B cell (primary cell): Measurements from ENCODE around the gene UCHL1. TPM values are rescaled to one million over a fixed set of nuclear protein-coding genes. Genes with fewer than 3 reads are reported as not detected.

Source experiments
- ATAC-seq: fragments of 200-7000 bp; cut with Tn5 transposase; one replicate; pipeline ENCODE4 v1.10.0; 2021; ENCODE audit warnings: low read depth, mild to moderate bottlenecking, moderate number of reproducible peaks, moderate library complexity
- CTCF ChIA-PET: fragments of 350-600 bp; sonication (Branson Sonifier 250); formaldehyde crosslinking; loops from one replicate; lab custom pipeline; 2021; ENCODE audit warnings: antibody characterized with exemption, inconsistent platforms; lab: Charles Lee
- POLR2A ChIA-PET: fragments of 350-600 bp; sonication (Branson Sonifier 250); formaldehyde crosslinking; loops from one replicate; lab custom pipeline; 2021; ENCODE audit warnings: antibody characterized with exemption; lab: Charles Lee
- DNase-seq: peaks from one replicate; pipeline ENCODE4 v3.0.0; 2013
- H2AFZ ChIP-seq: 2 replicates; pipeline ENCODE4 v1.6.1; 2012; ENCODE audit warnings: mild to moderate bottlenecking, low read depth, low read length; ENCODE audit not compliant: insufficient read depth, poor library complexity, severe bottlenecking
- H3K27ac ChIP-seq, 2 donors: 1 replicate in 1 of 2; 2 replicates in 1 of 2; pipeline ENCODE4 v1.5.1; 2012 to 2013; ENCODE audit warnings: low read length in 2 of 2, mild to moderate bottlenecking in 2 of 2, moderate library complexity in 1 of 2
- H3K27me3 ChIP-seq, 4 experiments: fragments of 200-600 bp in 1 of 4; sonication (generic) in 1 of 4; replicated peaks in 1 of 4; 1 replicate in 2 of 4; 2 replicates in 2 of 4; pipeline versions ENCODE4 v1.6.1 to v1.7.0; 2013 to 2016; ENCODE audit warnings: low read length in 3 of 4, mild to moderate bottlenecking in 2 of 4, mixed read lengths in 1 of 4, moderate library complexity in 1 of 4; ENCODE audit not compliant: insufficient read depth in 4 of 4, control insufficient read depth in 3 of 4; ENCODE audit errors: control extremely low read depth in 1 of 4
- H3K36me3 ChIP-seq, 2 experiments: replicated peaks in 1 of 2; 1 replicate in 1 of 2; 2 replicates in 1 of 2; pipeline versions ENCODE4 v1.6.1 to v1.7.1; 2013; ENCODE audit warnings: low read length in 1 of 2; ENCODE audit not compliant: insufficient read depth in 2 of 2, control insufficient read depth in 1 of 2; ENCODE audit errors: control extremely low read depth in 1 of 2, extremely low read depth in 1 of 2
- H3K4me1 ChIP-seq, 2 donors: fragments of 200-600 bp in 1 of 2; sonication (generic) in 1 of 2; 1 replicate in 1 of 2; 2 replicates in 1 of 2; pipeline versions ENCODE4 v1.5.1 to v1.6.1; 2013 to 2017; ENCODE audit warnings: low read length in 2 of 2; ENCODE audit not compliant: control insufficient read depth in 2 of 2, insufficient read depth in 2 of 2
- H3K4me2 ChIP-seq: replicated peaks from 2 replicates; pipeline ENCODE3; 2012; ENCODE audit warnings: mild to moderate bottlenecking, low read depth, low read length; ENCODE audit not compliant: poor library complexity, severe bottlenecking
- H3K4me3 ChIP-seq, 5 experiments: fragments of 200-600 bp in 1 of 5; sonication (generic) in 1 of 5; 1 replicate in 3 of 5; 2 replicates in 2 of 5; pipeline versions ENCODE4 v1.5.1 to v1.7.0; 2011 to 2016; ENCODE audit warnings: low read length in 4 of 5, mild to moderate bottlenecking in 4 of 5, low read depth in 2 of 5, control low read depth in 1 of 5, moderate library complexity in 1 of 5; ENCODE audit not compliant: insufficient read depth in 1 of 5; ENCODE audit errors: control extremely low read depth in 1 of 5, extremely low read depth in 1 of 5
- H3K79me2 ChIP-seq: fragments of 200-600 bp; sonication (generic); one replicate; pipeline ENCODE4 v1.6.0; 2016; ENCODE audit warnings: low read length; ENCODE audit not compliant: control insufficient read depth, insufficient read depth
- H3K9ac ChIP-seq: fragments of 200-600 bp; sonication (generic); 2 replicates; pipeline ENCODE4 v1.6.1; 2017; ENCODE audit warnings: mild to moderate bottlenecking, low read length, moderate library complexity
- H3K9me3 ChIP-seq, 3 donors: one replicate each; pipeline versions ENCODE4 v1.6.1 to v1.7.1; 2013; ENCODE audit warnings: low read length in 2 of 3; ENCODE audit not compliant: control insufficient read depth in 2 of 3, insufficient read depth in 1 of 3; ENCODE audit errors: control extremely low read depth in 1 of 3
- H4K20me1 ChIP-seq: 2 replicates; pipeline ENCODE4 v1.6.0; 2012; ENCODE audit warnings: mild to moderate bottlenecking, low read length; ENCODE audit not compliant: insufficient read depth, control insufficient read depth, poor library complexity, severe bottlenecking
- H3K27ac Mint-ChIP-seq: one replicate; pipeline ENCODE4 v1.8.0; 2021; ENCODE audit warnings: mixed read lengths
- H3K27me3 Mint-ChIP-seq: one replicate; pipeline ENCODE4 v1.8.0; 2021; ENCODE audit warnings: mixed read lengths
- H3K4me1 Mint-ChIP-seq: one replicate; pipeline ENCODE4 v1.8.0; 2021; ENCODE audit warnings: mixed read lengths
- H3K4me3 Mint-ChIP-seq: one replicate; pipeline ENCODE4 v1.8.0; 2021; ENCODE audit warnings: mixed read lengths
- H3K9me3 Mint-ChIP-seq: one replicate; pipeline ENCODE4 v1.8.0; 2022; ENCODE audit warnings: mixed read lengths; ENCODE audit not compliant: insufficient read depth
- CTCF ChIP-seq: fragments of 200-600 bp; IDR thresholded peaks from one replicate; pipeline ENCODE4 v1.8.0; 2022; ENCODE audit warnings: antibody characterized with exemption, mild to moderate bottlenecking
- EZH2 ChIP-seq: IDR thresholded peaks from 2 replicates; pipeline ENCODE4 v1.6.1; 2012; ENCODE audit warnings: borderline replicate concordance, low read depth, mild to moderate bottlenecking, moderate library complexity, low read length; ENCODE audit not compliant: insufficient read depth, poor library complexity, severe bottlenecking
- WGBS: methylation state at CpG from one replicate; pipeline ENCODE4 v1.1.5; 2013; ENCODE audit warnings: missing lambda C conversion rate; ENCODE audit not compliant: insufficient coverage; 5-methylcytosine and 5-hydroxymethylcytosine counted together
- intact Hi-C: fragments of 100-400 bp; cut with micrococcal nuclease; formaldehyde crosslinking; loops from one replicate; pipeline ENCODE4 v1.10.0; 2022
- polyA plus RNA-seq: library from polyadenylated mRNA; depleted of rRNA; stranded (reverse); fragments of >200 nt; gene quantifications from 2 replicates; pipeline ENCODE4 v1.2.3, GENCODE V29; 2012
- total RNA-seq, 2 donors: library from RNA; stranded (reverse); fragments of 120-200 nt in 1 of 2; gene quantifications; 1 replicate in 1 of 2; 2 replicates in 1 of 2; pipeline versions ENCODE4 v1.2.3 to v1.2.4, GENCODE V29; 2013 to 2022

UCHL1 gene
- total and polyA plus RNA-seq, 2 donors (not counting 1 experiment from before 2014, with no cell fraction given): 0.47 to 0.84 TPM

- no peaks in the 10 kb centered on the region for H3K4me1 ChIP-seq
- no peaks in the 10 kb centered on the region for H3K36me3 ChIP-seq
- H3K27ac ChIP-seq: no peak overlapping the region
- CTCF ChIA-PET: no interaction called here
- no peaks in the 10 kb centered on the region for H3K9me3 ChIP-seq
- no peak overlapping the region for H3K4me3 ChIP-seq
- DNase-seq (no peak), ATAC-seq (no peak)
- Mint-ChIP-seq H3K27me3 (peaks cover 16% of the 10 kb centered on the region), H3K9me3 (no peaks in the 10 kb centered on the region), H3K4me3 (no peak overlapping the region), H3K4me1 (no peaks in the 10 kb centered on the region), H3K27ac (no peak overlapping the region)
- no peaks in the 10 kb centered on the region for H4K20me1 ChIP-seq
- TF ChIP-seq EZH2 (no peak), CTCF (no peak)
- intact Hi-C loops: no loop called here
- POLR2A ChIA-PET: no interaction called here
- 67% methylated on average over 1 of the region's 3 CpGs for WGBS
- H3K9ac ChIP-seq: no peak overlapping the region
- H3K4me2 ChIP-seq: no peak overlapping the region
- H2AFZ ChIP-seq: no peak overlapping the region
- H3K27me3 ChIP-seq: no peaks in the 10 kb centered on the region
- no peaks in the 10 kb centered on the region for H3K79me2 ChIP-seq
Measured at GRCh38 chr4:41303372-41304118, 46.8 kb downstream of the UCHL1 start.

- intact Hi-C loops: no loop called here
- peaks cover 16% of the 10 kb centered on the region for H3K27me3 Mint-ChIP-seq
- no peak for TF ChIP-seq CTCF
- no peak for TF ChIP-seq EZH2
- ChIA-PET CTCF (interaction anchor here (1.6 kb wide), 1 partner anchor 358 kb away, joined by 4 read pairs; no protein-coding TSS in a partner anchor), POLR2A (no interaction called here)
- H3K9ac ChIP-seq: no peak overlapping the region
- no peak overlapping the region for H3K27ac ChIP-seq
- no peaks in the 10 kb centered on the region for H3K4me1 Mint-ChIP-seq
- no peaks in the 10 kb centered on the region for H3K4me1 ChIP-seq
- no peaks in the 10 kb centered on the region for H3K79me2 ChIP-seq
- H3K27me3 ChIP-seq: peaks cover 0 to 2% (median 0%) of the 10 kb centered on the region in 4 experiments
- 68% methylated on average over 3 of the region's 5 CpGs for WGBS
- H3K4me2 ChIP-seq: no peak overlapping the region
- H3K36me3 ChIP-seq: no peaks in the 10 kb centered on the region
- ATAC-seq (no peak), DNase-seq (no peak)
- no peaks in the 10 kb centered on the region for H3K9me3 Mint-ChIP-seq
- no peaks in the 10 kb centered on the region for H3K9me3 ChIP-seq
- H3K4me3 ChIP-seq: no peak overlapping the region
- H3K27ac Mint-ChIP-seq: no peak overlapping the region
- H4K20me1 ChIP-seq: no peaks in the 10 kb centered on the region
- H3K4me3 Mint-ChIP-seq: no peak overlapping the region
- H2AFZ ChIP-seq: no peak overlapping the region
Measured at GRCh38 chr4:41304221-41304620, 47.5 kb downstream of the UCHL1 start.
